NCI-H510A (cell line): ENCODE measurements around the gene KRTAP4-1.
"Not testable (repeated sequence)": the region's sequence is repeated elsewhere in the genome, so short reads cannot be mapped to it uniquely, and the experiment has no call there.

Source experiments
- DNase-seq: peaks from one replicate; lab custom pipeline; 2025; lab: John Stamatoyannopoulos, UW

The KRTAP4-1 gene

DNA sequence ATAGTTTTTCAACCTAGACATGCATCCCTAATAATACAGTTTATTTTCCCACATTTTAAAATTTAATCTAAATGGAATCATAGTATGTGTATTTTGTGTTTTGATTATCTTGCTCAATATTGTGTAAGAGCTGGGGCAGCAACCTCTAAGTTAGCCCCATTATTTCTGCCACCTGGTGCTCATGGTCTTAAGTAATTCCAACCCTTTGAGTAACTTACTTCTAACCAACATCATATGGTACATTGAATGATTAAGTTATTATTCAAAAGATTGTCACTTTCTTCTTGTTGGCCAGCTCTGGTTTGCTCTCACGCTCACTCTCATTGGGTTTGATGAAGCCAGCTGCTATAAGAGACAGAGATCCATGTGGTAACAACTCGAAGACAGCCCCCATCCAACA, 12.8 kb downstream of the KRTAP4-1 start:
- DNase-seq, result no peak

DNA sequence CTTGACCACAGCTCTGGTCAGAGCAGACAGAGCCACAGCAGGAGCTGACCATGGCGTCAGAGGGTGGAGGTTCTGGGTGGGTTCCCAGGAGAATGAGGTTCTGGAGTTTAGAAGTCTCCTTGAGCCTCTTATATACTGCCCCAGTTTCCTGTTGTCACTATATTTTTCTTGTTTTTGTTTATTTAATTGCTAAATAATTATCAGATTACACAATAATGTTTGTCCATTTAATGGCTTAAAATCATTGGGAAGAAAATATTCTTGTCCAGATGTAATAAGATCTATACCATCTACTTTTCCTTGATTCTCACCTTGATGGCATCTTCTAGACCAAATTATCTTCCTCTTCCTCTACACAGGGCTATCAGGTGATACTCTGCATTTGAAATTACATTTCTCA, 16.6 kb downstream of the KRTAP4-1 start, which contains the start of gene KRTAP4-3:
KRTAP4-3 (minus strand) TSS at position 101 of the 400 bp plus-strand sequence; CDS start at position 52, 49 bp downstream.
- DNase-seq, result no peak

GRCh38 chr17:41167561-41167960, 17.1 kb downstream of the KRTAP4-1 start:
- no peak for DNase-seq

- no peak for DNase-seq
Observed at GRCh38 chr17:41163828-41164227, 20.9 kb downstream of the KRTAP4-1 start.

DNA sequence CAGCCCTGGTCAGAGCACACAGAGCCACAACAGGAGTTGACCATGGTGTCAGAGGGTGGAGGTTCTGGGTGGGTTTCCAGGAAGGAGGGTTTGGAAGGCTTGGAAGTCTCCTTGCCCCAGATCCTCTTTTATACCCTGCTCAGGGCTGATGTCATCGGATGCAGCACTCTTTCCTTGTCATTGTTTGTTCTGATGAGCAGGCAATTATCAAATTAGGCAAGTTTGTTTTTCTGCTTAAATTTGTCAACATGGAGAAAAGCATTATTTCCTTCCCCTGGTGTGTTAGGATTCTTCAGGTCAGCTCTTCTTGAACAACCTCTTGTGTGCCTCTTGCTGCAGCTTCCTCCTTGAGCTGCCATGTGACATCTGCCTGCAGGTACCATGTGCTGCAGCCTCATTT, 24.1 kb downstream of the KRTAP4-1 start, which contains the start of gene KRTAP4-4:
KRTAP4-4 (minus strand) TSS at position 101 of the 400 bp plus-strand sequence; CDS start at position 44, 57 bp downstream.
- no peak for DNase-seq

DNA sequence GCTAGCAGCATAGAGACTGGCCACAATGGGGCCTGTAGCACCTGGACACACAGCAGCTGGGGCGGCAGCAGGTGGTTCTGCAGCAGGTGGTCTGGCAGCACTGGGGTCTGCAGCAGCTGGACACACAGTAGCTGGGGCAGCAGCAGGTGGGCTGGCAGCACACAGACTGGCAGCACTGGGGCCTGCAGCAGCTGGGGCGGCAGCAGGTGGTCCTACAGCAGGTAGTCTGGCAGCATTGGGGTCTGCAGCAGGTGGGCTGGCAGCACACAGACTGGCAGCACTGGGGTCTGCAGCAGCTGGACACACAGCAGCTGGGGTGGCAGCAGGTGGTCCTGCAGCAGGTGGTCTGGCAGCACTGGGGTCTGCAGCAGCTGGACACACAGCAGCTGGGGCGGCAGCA, 24.5 kb downstream of the KRTAP4-1 start:
- not testable (repeated sequence) for DNase-seq

DNA sequence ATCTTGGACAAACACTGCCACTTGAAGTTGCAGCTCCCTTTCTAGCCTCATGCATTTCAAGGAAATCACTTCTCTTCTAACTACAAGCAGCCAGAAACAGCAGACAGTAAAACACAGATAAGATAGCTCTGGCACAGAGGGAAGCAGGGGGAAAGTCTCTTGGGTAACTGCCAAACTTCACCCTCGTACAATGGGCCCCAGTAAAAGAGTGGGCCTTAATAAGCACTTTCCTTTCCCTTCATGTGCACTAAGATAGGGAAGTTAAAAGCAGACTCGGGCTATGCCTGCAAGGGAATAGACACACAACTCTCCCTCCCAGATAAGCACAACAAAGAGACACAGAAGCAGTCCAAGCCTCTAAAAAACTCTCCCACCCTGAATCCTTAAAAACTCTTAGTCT, 30.9 kb downstream of the KRTAP4-1 start:
- DNase-seq, result no peak

- DNase-seq, result no peak
Observed at GRCh38 chr17:41151525-41151924, 33.2 kb downstream of the KRTAP4-1 start.

GRCh38 chr17:41150026-41150425, 34.7 kb downstream of the KRTAP4-1 start:
- no peak for DNase-seq

GRCh38 chr17:41149652-41149985, 35.1 kb downstream of the KRTAP4-1 start, which contains the start of gene KRTAP4-5:
KRTAP4-5 (minus strand) TSS chr17:41149825; CDS start chr17:41149767, 58 bp downstream.
- DNase-seq, result no peak

DNA sequence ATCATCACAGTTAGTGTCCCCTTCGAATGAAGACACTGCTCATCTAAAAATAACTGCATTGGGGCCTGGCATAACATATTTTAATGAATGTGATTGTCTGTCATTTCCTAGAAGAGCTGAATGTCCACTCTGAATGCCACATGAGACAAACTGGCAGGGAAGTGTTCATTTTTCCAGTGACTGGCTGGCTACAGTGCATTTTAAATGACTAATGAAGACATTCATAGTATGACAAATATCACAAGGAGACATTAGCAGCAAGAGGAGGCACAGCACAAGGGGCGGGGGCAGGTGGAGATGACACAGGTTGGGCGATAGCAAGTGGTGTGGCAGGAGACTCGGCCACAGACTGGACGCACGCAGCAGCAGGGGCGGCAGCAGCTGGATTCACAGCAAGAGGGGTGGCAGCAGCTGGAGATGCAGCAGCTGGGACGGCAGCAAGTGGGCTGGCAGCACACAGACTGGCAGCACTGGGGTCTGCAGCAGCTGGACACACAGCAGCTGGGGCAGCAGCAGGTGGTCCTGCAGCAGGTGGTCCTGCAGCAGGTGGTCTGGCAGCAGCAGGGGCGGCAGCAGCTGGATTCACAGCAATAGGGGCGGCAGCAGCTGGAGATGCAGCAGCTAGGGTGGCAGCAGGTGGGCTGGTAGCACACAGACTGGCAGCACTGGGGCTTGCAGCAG, 35.6 kb downstream of the KRTAP4-1 start:
- DNase-seq, result not testable (repeated sequence)

- no peak for DNase-seq
Observed at GRCh38 chr17:41147531-41148204, 37.0 kb downstream of the KRTAP4-1 start.

DNA sequence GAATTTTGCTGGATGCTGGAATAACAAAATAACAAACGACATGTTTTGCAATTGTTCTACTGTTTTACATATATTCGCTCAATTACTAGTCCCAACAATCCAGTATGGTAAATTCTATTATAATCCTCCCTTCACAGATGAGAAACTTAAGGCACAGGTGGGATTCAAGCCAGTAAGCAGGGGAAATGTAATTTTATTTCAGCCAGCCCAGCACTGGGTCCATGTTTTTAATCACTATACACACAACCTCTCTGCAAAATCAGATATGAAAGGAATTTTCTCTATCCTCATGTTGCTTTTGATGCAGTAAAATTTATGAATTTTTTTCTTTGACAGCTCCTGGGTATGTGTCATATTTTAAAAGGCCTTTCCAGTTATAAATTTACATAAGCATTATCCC, 39.5 kb downstream of the KRTAP4-1 start:
- no peak for DNase-seq

DNA sequence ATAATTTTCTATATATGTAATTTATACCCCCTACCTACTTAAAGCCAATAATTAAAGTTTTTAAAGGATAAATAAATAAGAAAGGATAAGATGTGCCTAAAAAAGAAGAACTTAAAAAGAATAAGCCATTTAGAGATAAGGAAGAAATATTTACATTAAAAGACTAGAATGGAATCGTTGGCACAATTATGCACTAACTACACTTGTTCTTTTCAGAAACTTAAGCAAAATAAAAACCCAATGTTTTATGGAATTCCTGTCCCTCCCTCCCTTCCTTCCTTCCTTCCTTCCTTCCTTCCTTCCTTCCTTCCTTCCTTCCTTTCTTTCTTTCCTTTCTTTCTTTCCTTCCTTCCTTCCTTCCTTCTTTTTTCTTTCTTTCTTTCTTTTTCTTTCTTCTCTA, 39.9 kb downstream of the KRTAP4-1 start:
- no peak for DNase-seq

GRCh38 chr17:41141361-41141760, 43.4 kb downstream of the KRTAP4-1 start:
- DNase-seq, result no peak

- DNase-seq, result no peak
Observed at GRCh38 chr17:41140360-41141131, 44.2 kb downstream of the KRTAP4-1 start, which contains the start of gene KRTAP4-6. KRTAP4-6 (minus strand) TSS chr17:41140544; CDS start chr17:41140487, 57 bp downstream.

DNA sequence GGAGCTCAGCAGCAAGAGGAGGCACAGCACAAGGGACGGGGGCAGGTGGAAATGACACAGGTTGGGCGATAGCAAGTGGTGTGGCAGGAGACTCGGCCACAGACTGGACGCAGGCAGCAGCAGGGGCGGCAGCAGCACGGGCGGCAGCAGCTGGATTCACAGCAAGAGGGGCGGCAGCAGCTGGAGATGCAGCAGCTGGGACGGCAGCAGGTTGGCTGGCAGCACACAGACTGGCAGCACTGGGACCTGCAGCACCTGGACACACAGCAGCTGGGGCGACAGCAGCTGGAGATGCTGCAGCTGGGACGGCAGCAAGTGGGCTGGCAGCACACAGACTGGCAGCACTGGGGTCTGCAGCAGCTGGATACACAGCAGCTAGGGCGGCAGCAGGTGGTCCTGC, 44.8 kb downstream of the KRTAP4-1 start:
- not testable (repeated sequence) for DNase-seq
